Ascending aorta (tissue), 2 donors: ENCODE measurements around the gene PTPRE. TPM values are rescaled to one million over a fixed set of nuclear protein-coding genes. Genes with fewer than 3 reads are reported as not detected.

Source experiments
- DNase-seq, 2 donors: peaks; one replicate each; pipeline ENCODE4 v3.0.0-alpha.2; 2019; ENCODE audit warnings: low spot score in 2 of 2
- H3K27ac ChIP-seq, 2 donors: fragments of 200-600 bp; sonication (generic); one replicate each; pipeline ENCODE4 v1.5.1; 2016 to 2017; ENCODE audit warnings: mild to moderate bottlenecking in 1 of 2
- H3K27me3 ChIP-seq: fragments of 200-600 bp; sonication (generic); one replicate; pipeline ENCODE4 v1.5.1; 2017
- H3K36me3 ChIP-seq, 2 donors: fragments of 200-600 bp; sonication (generic); one replicate each; pipeline ENCODE4 v1.5.1; 2016
- H3K4me1 ChIP-seq, 2 donors: fragments of 200-600 bp; sonication (generic); one replicate each; pipeline ENCODE4 v1.5.1; 2016 to 2017; ENCODE audit warnings: mild to moderate bottlenecking in 1 of 2
- H3K4me3 ChIP-seq, 2 donors: fragments of 200-600 bp; sonication (generic); one replicate each; pipeline ENCODE4 v1.5.1; 2016 to 2017; ENCODE audit warnings: mild to moderate bottlenecking in 1 of 2
- H3K9me3 ChIP-seq, 2 donors: fragments of 200-600 bp; sonication (generic); one replicate each; pipeline ENCODE4 v1.5.1; 2016
- CTCF ChIP-seq, 3 experiments: fragments of 200-600 bp in 2 of 3; fragments of 450-650 bp in 1 of 3; sonication (generic) in 2 of 3; IDR thresholded peaks; one replicate each; pipeline ENCODE4 v1.5.1; 2016 to 2019; ENCODE audit warnings: antibody characterized with exemption in 3 of 3, mild to moderate bottlenecking in 1 of 3, moderate library complexity in 1 of 3
- intact Hi-C: fragments of 100-400 bp; cut with DNase I; formaldehyde crosslinking; loops from one replicate; pipeline ENCODE4 v1.15.1; 2023
- total RNA-seq: library from RNA; depleted of rRNA; stranded (reverse); fragments of >200 nt; gene quantifications from one replicate; pipeline ENCODE4 v1.1.0, GENCODE V29; 2016

PTPRE gene
- total RNA-seq, 1 donor from 2014 or later, result 14.5 TPM

DNA sequence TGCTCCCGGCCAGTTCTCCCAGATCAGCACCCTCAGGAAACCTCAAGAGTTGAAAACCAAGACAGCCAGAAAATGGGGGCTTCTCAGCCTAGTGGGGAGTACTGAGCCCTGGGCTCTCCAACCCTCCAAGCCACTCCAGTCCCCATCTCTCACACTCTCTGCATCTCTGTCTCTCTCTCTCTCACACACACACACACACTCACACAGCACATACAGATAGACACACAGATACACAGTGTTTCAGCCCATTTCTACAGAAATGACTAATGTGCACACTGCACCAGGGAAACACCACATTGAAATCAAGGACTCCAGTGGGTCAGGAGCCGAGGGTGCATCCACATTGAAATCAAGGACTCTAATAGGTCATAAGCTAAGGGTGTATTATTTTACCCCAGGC is 111.8 kb downstream of the PTPRE start:
- H3K36me3 ChIP-seq, result no peaks in the 10 kb centered on the region
- intact Hi-C loops, result no loop called here

GRCh38 chr10:128022261-128023196 is 115.6 kb downstream of the PTPRE start:
- no peak for DNase-seq

More for the DNA sequence above, 111.8 kb downstream of the PTPRE start:
- DNase-seq, result no peak
- no peaks in the 10 kb centered on the region for H3K9me3 ChIP-seq
- no peak overlapping the region for H3K4me3 ChIP-seq
- no peaks in the 10 kb centered on the region for H3K27me3 ChIP-seq
- no peak for TF ChIP-seq CTCF (IDR thresholded peaks at IDR 0.05)
- no peaks in the 10 kb centered on the region for H3K4me1 ChIP-seq
- no peak overlapping the region for H3K27ac ChIP-seq

GRCh38 chr10:128024426-128024825 is 117.5 kb downstream of the PTPRE start:
- no peak for DNase-seq
- intact Hi-C loops, result no loop called here
- no peak for TF ChIP-seq CTCF (IDR thresholded peaks at IDR 0.05)

More at GRCh38 chr10:128022261-128023196, 115.6 kb downstream of the PTPRE start:
- H3K27ac ChIP-seq, result no peak overlapping the region
- no peaks in the 10 kb centered on the region for H3K9me3 ChIP-seq
- no peaks in the 10 kb centered on the region for H3K4me1 ChIP-seq
- intact Hi-C loops, result no loop called here
- H3K36me3 ChIP-seq, result no peaks in the 10 kb centered on the region
- no peaks in the 10 kb centered on the region for H3K27me3 ChIP-seq
- H3K4me3 ChIP-seq, result no peak overlapping the region
- TF ChIP-seq CTCF (IDR thresholded peaks at IDR 0.05), result no peak

DNA sequence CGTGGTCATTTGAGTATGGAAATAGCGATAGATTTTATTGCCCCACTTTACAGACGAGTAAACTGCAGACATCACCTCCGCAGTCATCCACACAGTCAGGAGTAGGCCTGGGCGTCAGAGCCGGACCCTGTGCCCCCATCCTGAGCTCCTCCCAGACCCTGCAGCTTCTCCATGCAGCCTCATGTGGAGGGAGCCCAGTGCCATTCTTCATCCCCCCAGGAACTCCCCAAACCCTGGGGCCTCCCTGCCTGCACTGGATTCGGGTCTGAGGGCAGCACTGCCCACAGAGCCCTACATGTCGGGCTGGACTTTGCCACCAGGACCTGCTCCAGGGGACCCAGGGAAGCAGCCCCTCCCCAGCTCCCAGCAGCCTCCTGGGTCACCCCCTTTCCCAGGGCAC is 118.5 kb downstream of the PTPRE start:
- no peak for TF ChIP-seq CTCF (IDR thresholded peaks at IDR 0.05)
- Histone ChIP-seq H3K9me3 (no peaks in the 10 kb centered on the region), H3K4me3 (no peak overlapping the region), H3K36me3 (no peaks in the 10 kb centered on the region), H3K27me3 (no peaks in the 10 kb centered on the region), H3K27ac (no peak overlapping the region), H3K4me1 (no peaks in the 10 kb centered on the region)
- no peak for DNase-seq
- intact Hi-C loops, result no loop called here

More at GRCh38 chr10:128024426-128024825, 117.5 kb downstream of the PTPRE start:
- no peaks in the 10 kb centered on the region for H3K4me1 ChIP-seq
- H3K27ac ChIP-seq, result no peak overlapping the region
- no peaks in the 10 kb centered on the region for H3K9me3 ChIP-seq
- H3K36me3 ChIP-seq, result no peaks in the 10 kb centered on the region
- H3K27me3 ChIP-seq, result no peaks in the 10 kb centered on the region
- H3K4me3 ChIP-seq, result no peak overlapping the region

- Histone ChIP-seq H3K4me1 (no peaks in the 10 kb centered on the region), H3K36me3 (no peaks in the 10 kb centered on the region), H3K27ac (no peak overlapping the region), H3K4me3 (no peak overlapping the region), H3K9me3 (no peaks in the 10 kb centered on the region), H3K27me3 (no peaks in the 10 kb centered on the region)
- DNase-seq, result no peak
- no peak for TF ChIP-seq CTCF (IDR thresholded peaks at IDR 0.05)
- intact Hi-C loops, result no loop called here
Measured at GRCh38 chr10:128025951-128026350, 119.0 kb downstream of the PTPRE start.
